GM12878 (cell line): ENCODE measurements around the gene MAN1A1. TPM values are rescaled to one million over a fixed set of nuclear protein-coding genes. Genes with fewer than 3 reads are reported as not detected.
A peak's percentile ranks its signal among the peaks of the same experiment; 100 is the strongest.

Source experiments
- EGR1 ChIP-seq, 2 experiments: IDR thresholded peaks; 1 replicate in 1 of 2; 2 replicates in 1 of 2; pipeline ENCODE4 v1.6.1; 2011 to 2012; ENCODE audit warnings: low read depth in 2 of 2, low read length in 2 of 2, borderline replicate concordance in 1 of 2, mild to moderate bottlenecking in 1 of 2, moderate library complexity in 1 of 2
- HDGF ChIP-seq: fragments of 450-650 bp; IDR thresholded peaks from 2 replicates; pipeline ENCODE4 v1.6.1; 2016; ENCODE audit warnings: antibody characterized with exemption
- MTA3 ChIP-seq: IDR thresholded peaks from 2 replicates; pipeline ENCODE4 v1.6.1; 2012; ENCODE audit warnings: low read length, inconsistent platforms, borderline replicate concordance
- MYC ChIP-seq: IDR thresholded peaks from 2 replicates; pipeline ENCODE4 v1.6.1; 2011; ENCODE audit warnings: mild to moderate bottlenecking, low read length, moderate library complexity, inconsistent platforms; ENCODE audit not compliant: insufficient read depth, insufficient replicate concordance, insufficient read length, severe bottlenecking
- NFIC ChIP-seq: IDR thresholded peaks from 2 replicates; pipeline ENCODE4 v1.6.1; 2012; ENCODE audit warnings: low read depth, mild to moderate bottlenecking, inconsistent platforms, low read length, moderate library complexity
- NFXL1 ChIP-seq: fragments of 450-650 bp; IDR thresholded peaks from 2 replicates; pipeline ENCODE4 v1.6.1; 2017; ENCODE audit warnings: antibody characterized with exemption, mild to moderate bottlenecking, borderline replicate concordance
- NR2F1 ChIP-seq: fragments of 450-650 bp; conservative IDR thresholded peaks from 2 replicates; pipeline ENCODE4 v1.6.1; 2017; ENCODE audit warnings: mild to moderate bottlenecking
- PAX5 ChIP-seq: IDR thresholded peaks from 2 replicates; pipeline ENCODE4 v1.6.1; 2011; ENCODE audit warnings: low read depth, low read length, borderline replicate concordance
- POLR2AphosphoS2 ChIP-seq: IDR thresholded peaks from 2 replicates; pipeline ENCODE4 v1.6.1; 2011; ENCODE audit warnings: low read depth, mild to moderate bottlenecking, low read length, improper control_type of control experiment, moderate library complexity
- POLR2AphosphoS5 ChIP-seq: IDR thresholded peaks from 2 replicates; pipeline ENCODE4 v1.6.1; 2011; ENCODE audit warnings: mild to moderate bottlenecking, low read length, inconsistent platforms
- SIN3A ChIP-seq: IDR thresholded peaks from 2 replicates; pipeline ENCODE4 v1.6.1; 2012; ENCODE audit warnings: low read depth, low read length, improper control_type of control experiment
- SMAD5 ChIP-seq: IDR thresholded peaks from 2 replicates; pipeline ENCODE4 v1.6.1; 2016; ENCODE audit warnings: antibody characterized with exemption, low read depth
- SMC3 ChIP-seq: IDR thresholded peaks from 2 replicates; pipeline ENCODE4 v1.6.1; 2011; ENCODE audit warnings: low read length, improper control_type of control experiment, borderline replicate concordance
- YY1 ChIP-seq: IDR thresholded peaks from 2 replicates; pipeline ENCODE4 v1.6.1; 2011; ENCODE audit warnings: low read depth, mild to moderate bottlenecking, low read length
- polyA plus RNA-seq, 11 experiments: library from polyadenylated mRNA; depleted of rRNA in 4 of 11; unstranded in 6 of 11; stranded (reverse) in 5 of 11; fragments of >200 nt; fragmentation: Nextera tagmentation in 4 of 11; fragmentation: Illumina TruSeq in 1 of 11; extraction: Ambion mirVana in 4 of 11; extraction: Trizol in 1 of 11; gene quantifications; 1 replicate in 1 of 11; 2 replicates in 10 of 11; pipeline versions ENCODE4 v1.2.1 to v1.2.3, GENCODE V29; 2011 to 2016; ENCODE audit warnings: inconsistent platforms in 2 of 11, missing spikeins in 2 of 11, low read depth in 1 of 11
- total RNA-seq, 4 experiments: library from RNA; depleted of rRNA in 3 of 4; stranded (reverse); fragments of >200 nt in 3 of 4; fragmentation: Illumina TruSeq in 1 of 4; extraction: Trizol in 1 of 4; gene quantifications; 2 replicates each; pipeline versions ENCODE4 v1.2.1 to v1.2.3, GENCODE V29; 2013 to 2021
- TF ChIP-seq, protein P1 (sequence below): IDR thresholded peaks from 2 replicates; pipeline ENCODE4 v1.6.1; 2012; ENCODE audit warnings: low read depth, low read length, improper control_type of control experiment
- TF ChIP-seq, protein P2 (sequence below): fragments of 450-650 bp; IDR thresholded peaks from 2 replicates; pipeline ENCODE4 v1.6.1; 2016; ENCODE audit warnings: mild to moderate bottlenecking
- TF ChIP-seq, protein P3 (sequence below): IDR thresholded peaks from 2 replicates; pipeline ENCODE4 v1.6.1; 2012; ENCODE audit warnings: low read length, inconsistent platforms
- TF ChIP-seq, protein P4 (sequence below): fragments of 450-650 bp; IDR thresholded peaks from 2 replicates; pipeline ENCODE4 v1.6.1; 2017; ENCODE audit warnings: mild to moderate bottlenecking, moderate library complexity
- TF ChIP-seq, protein P5 (sequence below): fragments of 450-650 bp; IDR thresholded peaks from 2 replicates; pipeline ENCODE4 v1.6.1; 2018; ENCODE audit warnings: borderline replicate concordance, mild to moderate bottlenecking; ENCODE audit not compliant: partially characterized antibody

Gene MAN1A1
- total and polyA plus RNA-seq, 10 of the 15 experiments (the other 5 are each of a cell fraction or from before 2014, with no cell fraction given) = 5.4 to 28.1 (median 19.5) TPM

DNA sequence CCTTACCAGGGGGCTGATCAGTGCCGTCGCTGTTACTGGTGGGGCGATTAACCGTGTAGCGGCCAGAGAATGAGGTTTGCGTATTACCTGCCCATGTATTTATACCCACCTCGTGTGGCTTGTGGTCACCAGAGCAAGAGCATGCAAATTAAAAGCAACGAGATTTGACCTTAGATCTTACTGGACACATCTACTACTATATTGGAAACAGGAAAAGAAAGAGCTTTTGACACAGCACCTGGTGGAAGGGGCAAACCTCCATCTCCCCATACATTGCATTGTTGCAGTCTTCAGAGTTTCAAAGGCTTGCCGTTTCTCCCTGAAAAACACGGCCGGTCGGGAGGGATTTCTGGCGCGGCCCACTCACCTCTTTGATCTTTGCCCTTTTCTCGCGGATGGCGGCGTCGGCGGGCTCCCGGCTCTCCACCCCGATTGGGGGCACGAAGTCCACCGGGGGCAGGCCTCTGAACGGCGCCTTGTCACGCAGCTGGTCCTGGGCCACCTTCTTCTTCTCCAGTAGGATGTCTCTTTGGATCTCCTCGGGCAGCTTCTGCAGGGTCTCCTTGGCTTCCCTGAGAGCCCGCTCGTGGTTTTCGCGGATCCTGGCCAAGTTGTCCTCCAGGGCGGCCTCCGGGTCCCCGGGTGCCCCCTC lies 1.3 kb downstream of the MAN1A1 start (continued):
- TF ChIP-seq, protein P1, sequence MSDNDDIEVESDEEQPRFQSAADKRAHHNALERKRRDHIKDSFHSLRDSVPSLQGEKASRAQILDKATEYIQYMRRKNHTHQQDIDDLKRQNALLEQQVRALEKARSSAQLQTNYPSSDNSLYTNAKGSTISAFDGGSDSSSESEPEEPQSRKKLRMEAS = no peak
- no peak for TF ChIP-seq SMC3
- TF ChIP-seq, protein P2, sequence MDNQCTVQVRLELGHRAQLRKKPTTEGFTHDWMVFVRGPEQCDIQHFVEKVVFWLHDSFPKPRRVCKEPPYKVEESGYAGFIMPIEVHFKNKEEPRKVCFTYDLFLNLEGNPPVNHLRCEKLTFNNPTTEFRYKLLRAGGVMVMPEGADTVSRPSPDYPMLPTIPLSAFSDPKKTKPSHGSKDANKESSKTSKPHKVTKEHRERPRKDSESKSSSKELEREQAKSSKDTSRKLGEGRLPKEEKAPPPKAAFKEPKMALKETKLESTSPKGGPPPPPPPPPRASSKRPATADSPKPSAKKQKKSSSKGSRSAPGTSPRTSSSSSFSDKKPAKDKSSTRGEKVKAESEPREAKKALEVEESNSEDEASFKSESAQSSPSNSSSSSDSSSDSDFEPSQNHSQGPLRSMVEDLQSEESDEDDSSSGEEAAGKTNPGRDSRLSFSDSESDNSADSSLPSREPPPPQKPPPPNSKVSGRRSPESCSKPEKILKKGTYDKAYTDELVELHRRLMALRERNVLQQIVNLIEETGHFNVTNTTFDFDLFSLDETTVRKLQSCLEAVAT = 0 out of 2 replicates have a peak, but pooled peaks have one; percentile 58
- TF ChIP-seq POLR2AphosphoS2 = no peak
- TF ChIP-seq, protein P3, sequence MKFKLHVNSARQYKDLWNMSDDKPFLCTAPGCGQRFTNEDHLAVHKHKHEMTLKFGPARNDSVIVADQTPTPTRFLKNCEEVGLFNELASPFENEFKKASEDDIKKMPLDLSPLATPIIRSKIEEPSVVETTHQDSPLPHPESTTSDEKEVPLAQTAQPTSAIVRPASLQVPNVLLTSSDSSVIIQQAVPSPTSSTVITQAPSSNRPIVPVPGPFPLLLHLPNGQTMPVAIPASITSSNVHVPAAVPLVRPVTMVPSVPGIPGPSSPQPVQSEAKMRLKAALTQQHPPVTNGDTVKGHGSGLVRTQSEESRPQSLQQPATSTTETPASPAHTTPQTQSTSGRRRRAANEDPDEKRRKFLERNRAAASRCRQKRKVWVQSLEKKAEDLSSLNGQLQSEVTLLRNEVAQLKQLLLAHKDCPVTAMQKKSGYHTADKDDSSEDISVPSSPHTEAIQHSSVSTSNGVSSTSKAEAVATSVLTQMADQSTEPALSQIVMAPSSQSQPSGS = no peak; the same call in 1 of the 2 replicates
- TF ChIP-seq, protein P4, sequence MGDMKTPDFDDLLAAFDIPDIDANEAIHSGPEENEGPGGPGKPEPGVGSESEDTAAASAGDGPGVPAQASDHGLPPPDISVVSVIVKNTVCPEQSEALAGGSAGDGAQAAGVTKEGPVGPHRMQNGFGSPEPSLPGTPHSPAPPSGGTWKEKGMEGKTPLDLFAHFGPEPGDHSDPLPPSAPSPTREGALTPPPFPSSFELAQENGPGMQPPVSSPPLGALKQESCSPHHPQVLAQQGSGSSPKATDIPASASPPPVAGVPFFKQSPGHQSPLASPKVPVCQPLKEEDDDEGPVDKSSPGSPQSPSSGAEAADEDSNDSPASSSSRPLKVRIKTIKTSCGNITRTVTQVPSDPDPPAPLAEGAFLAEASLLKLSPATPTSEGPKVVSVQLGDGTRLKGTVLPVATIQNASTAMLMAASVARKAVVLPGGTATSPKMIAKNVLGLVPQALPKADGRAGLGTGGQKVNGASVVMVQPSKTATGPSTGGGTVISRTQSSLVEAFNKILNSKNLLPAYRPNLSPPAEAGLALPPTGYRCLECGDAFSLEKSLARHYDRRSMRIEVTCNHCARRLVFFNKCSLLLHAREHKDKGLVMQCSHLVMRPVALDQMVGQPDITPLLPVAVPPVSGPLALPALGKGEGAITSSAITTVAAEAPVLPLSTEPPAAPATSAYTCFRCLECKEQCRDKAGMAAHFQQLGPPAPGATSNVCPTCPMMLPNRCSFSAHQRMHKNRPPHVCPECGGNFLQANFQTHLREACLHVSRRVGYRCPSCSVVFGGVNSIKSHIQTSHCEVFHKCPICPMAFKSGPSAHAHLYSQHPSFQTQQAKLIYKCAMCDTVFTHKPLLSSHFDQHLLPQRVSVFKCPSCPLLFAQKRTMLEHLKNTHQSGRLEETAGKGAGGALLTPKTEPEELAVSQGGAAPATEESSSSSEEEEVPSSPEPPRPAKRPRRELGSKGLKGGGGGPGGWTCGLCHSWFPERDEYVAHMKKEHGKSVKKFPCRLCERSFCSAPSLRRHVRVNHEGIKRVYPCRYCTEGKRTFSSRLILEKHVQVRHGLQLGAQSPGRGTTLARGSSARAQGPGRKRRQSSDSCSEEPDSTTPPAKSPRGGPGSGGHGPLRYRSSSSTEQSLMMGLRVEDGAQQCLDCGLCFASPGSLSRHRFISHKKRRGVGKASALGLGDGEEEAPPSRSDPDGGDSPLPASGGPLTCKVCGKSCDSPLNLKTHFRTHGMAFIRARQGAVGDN = no peak
- no peak for TF ChIP-seq YY1
- peak; percentile 26; the same call in 1 of the 2 replicates for TF ChIP-seq NFIC
- no peak for TF ChIP-seq EGR1 (IDR thresholded peaks at IDR 0.05; ENCODE audit: borderline replicate concordance in 1 of 2, low read depth in 2 of 2, low read length in 2 of 2)
- TF ChIP-seq, protein P5, sequence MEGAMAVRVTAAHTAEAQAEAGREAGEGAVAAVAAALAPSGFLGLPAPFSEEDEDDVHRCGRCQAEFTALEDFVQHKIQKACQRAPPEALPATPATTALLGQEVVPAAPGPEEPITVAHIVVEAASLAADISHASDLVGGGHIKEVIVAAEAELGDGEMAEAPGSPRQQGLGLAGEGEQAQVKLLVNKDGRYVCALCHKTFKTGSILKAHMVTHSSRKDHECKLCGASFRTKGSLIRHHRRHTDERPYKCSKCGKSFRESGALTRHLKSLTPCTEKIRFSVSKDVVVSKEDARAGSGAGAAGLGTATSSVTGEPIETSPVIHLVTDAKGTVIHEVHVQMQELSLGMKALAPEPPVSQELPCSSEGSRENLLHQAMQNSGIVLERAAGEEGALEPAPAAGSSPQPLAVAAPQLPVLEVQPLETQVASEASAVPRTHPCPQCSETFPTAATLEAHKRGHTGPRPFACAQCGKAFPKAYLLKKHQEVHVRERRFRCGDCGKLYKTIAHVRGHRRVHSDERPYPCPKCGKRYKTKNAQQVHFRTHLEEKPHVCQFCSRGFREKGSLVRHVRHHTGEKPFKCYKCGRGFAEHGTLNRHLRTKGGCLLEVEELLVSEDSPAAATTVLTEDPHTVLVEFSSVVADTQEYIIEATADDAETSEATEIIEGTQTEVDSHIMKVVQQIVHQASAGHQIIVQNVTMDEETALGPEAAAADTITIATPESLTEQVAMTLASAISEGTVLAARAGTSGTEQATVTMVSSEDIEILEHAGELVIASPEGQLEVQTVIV = no peak
- TF ChIP-seq PAX5 = no peak
- TF ChIP-seq SMAD5 = no peak
- no peak for TF ChIP-seq NFXL1
- no peak for TF ChIP-seq MYC
- TF ChIP-seq SIN3A = no peak
- TF ChIP-seq NR2F1 = peak; percentile 94
- TF ChIP-seq HDGF = no peak
- peak; percentile 67 for TF ChIP-seq POLR2AphosphoS5
- TF ChIP-seq MTA3 = no peak
